GM13976 (cell line): ENCODE data around the gene DNPH1.

ENCODE experiments used
- DNase-seq: peaks from one replicate; pipeline ENCODE4 v3.0.0; 2012; ENCODE audit warnings: low spot score
- in situ Hi-C: fragments of 300-500 bp; cut with MboI; formaldehyde crosslinking; loops from one replicate; pipeline ENCODE4 v1.12.0; 2022; ENCODE audit warnings: low sequenced_read_pairs, mixed read lengths, inconsistent platforms; ENCODE audit not compliant: unreplicated experiment
- TF ChIP-seq, protein P1 (sequence below): IDR thresholded peaks from 2 replicates; pipeline ENCODE4 v1.5.1; 2012; ENCODE audit warnings: borderline replicate concordance, mild to moderate bottlenecking; ENCODE audit not compliant: insufficient read depth; ENCODE audit errors: extremely low read depth, missing control alignments, control extremely low read depth

The DNPH1 gene

GRCh38 chr6:43196337-43196736, 32.9 kb downstream of the DNPH1 start:
- in situ Hi-C loops: no loop called here
- DNase-seq: no peak
- TF ChIP-seq, protein P1, sequence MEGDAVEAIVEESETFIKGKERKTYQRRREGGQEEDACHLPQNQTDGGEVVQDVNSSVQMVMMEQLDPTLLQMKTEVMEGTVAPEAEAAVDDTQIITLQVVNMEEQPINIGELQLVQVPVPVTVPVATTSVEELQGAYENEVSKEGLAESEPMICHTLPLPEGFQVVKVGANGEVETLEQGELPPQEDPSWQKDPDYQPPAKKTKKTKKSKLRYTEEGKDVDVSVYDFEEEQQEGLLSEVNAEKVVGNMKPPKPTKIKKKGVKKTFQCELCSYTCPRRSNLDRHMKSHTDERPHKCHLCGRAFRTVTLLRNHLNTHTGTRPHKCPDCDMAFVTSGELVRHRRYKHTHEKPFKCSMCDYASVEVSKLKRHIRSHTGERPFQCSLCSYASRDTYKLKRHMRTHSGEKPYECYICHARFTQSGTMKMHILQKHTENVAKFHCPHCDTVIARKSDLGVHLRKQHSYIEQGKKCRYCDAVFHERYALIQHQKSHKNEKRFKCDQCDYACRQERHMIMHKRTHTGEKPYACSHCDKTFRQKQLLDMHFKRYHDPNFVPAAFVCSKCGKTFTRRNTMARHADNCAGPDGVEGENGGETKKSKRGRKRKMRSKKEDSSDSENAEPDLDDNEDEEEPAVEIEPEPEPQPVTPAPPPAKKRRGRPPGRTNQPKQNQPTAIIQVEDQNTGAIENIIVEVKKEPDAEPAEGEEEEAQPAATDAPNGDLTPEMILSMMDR: no peak

DNA sequence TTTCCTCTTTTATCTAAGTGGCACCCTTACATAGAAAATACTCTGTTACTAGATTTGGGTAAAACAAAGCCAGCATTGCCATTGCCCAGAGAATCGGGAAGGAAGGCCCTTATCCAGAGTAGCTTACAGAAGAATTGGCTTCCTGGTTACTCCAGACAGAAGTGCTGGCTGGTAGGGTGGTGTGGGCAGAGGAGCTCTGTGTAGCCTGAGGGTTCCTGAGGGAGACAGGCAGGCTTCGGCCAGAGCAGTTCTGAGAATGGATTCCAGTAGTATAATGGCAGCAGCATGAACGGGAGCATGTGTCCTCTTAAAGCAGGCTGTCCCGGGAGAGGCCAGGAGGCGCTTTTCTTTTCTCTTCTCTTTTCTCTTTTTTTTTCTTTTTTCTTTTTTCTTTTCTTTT, 35.4 kb downstream of the DNPH1 start:
- in situ Hi-C loops: no loop called here
- DNase-seq: no peak
- TF ChIP-seq, protein P1: no peak

DNA sequence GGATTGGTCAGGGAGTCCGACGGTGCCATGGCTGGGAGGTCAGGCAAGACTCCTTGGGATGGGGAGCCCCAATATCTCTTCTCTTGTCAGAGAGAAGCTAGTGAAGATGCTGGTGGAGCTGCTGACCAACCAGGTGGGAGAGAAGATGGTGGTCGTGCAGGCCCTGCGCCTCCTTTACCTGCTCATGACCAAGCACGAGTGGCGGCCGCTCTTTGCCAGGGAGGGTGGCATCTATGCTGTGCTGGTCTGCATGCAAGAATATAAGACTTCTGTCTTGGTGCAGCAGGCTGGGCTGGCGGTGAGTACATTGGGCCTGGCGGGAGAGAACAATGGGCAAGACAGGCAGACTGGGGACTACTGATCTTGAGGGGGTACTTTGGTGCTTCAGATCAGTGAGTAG, 36.4 kb downstream of the DNPH1 start:
- DNase-seq: no peak
- TF ChIP-seq, protein P1: no peak
- in situ Hi-C loops: no loop called here

DNA sequence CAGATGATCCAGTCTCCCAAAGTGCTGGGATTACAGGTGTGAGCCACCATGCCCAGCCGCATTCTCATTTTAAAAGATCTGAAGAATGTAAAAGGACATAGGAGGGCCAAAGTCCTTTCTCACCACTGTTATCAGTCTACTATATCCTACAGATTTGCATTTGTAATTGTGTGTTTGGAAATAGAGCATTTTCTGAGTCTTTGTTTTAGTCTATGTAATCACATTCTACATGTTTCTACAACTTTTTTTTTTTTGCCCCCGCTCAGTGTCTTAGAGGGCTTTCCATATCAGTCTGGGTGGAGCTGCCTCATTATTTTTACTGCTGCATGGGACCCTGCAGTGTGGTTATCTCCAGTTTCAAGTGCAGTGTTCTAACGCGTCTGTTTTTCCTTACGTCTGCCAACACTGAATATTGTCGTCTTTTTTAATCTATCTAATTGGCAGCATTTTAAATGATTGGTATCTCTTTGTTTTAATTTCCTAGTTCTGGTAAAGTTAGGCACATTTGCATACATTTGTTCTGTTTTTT, 39.4 kb downstream of the DNPH1 start:
- in situ Hi-C loops: no loop called here
- DNase-seq: no peak
- TF ChIP-seq, protein P1: no peak

DNA sequence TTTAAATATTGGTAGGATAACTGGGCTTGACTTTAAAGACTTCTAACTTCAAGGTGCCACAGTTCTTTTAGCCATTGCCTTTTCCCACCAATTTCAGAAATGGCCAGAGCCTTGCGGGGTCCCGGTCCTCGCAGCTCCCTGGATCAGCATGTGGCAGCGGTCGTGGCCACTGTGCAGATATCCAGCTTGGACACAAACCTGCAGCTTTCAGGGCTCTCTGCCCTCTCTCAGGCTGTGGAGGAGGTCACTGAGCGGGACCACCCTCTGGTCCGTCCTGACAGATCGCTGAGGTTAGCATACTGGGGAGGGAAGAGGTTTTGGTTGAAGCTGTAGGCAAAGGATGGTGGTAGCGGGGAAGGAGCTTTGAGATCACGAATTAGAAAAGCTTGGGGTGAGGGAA, 40.9 kb downstream of the DNPH1 start:
- DNase-seq: no peak
- in situ Hi-C loops: no loop called here
- TF ChIP-seq, protein P1: no peak

- in situ Hi-C loops: no loop called here
- no peak for DNase-seq
- TF ChIP-seq, protein P1: no peak
These were observed 41.5 kb downstream of the DNPH1 start for GRCh38 chr6:43187821-43188220.

DNA sequence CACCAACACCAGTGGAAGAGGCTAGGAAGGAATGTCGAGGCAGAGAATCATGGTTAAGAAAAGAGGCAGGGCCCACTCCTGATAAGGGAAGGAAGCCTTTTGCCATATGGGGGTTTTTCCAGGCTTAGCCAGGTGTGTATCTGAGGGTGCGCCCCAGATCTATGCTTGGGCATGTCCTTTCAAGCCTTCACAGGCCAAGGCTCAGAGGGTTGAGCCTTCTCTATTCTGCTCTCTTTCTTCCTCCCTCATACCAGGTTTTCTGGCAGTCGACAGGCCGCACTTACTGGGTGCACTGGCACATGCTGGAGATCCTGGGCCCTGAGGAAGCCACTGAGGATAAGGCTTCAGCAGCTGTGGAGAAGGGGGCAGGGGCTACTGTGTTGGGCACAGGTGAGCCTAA, 42.6 kb downstream of the DNPH1 start:
- TF ChIP-seq, protein P1: no peak
- in situ Hi-C loops: no loop called here
- DNase-seq: no peak
